Fibroblast of lung (primary cell): Measurements from ENCODE around the gene ARMC5. TPM values are rescaled to one million over a fixed set of nuclear protein-coding genes. Genes with fewer than 3 reads are reported as not detected.

Source experiments
- DNase-seq, 2 donors: peaks; one replicate each; pipeline versions ENCODE4 v3.0.0 to v3.0.0-alpha.2; 2010; ENCODE audit warnings: low read depth in 2 of 2
- H2AFZ ChIP-seq: 2 replicates; pipeline ENCODE4 v1.5.1; 2012; ENCODE audit warnings: low read length, control low read depth, inconsistent platforms
- H3K27ac ChIP-seq: 2 replicates; pipeline ENCODE4 v1.5.1; 2011; ENCODE audit warnings: low read length, control low read depth; ENCODE audit not compliant: insufficient read depth
- H3K27me3 ChIP-seq: 2 replicates; pipeline ENCODE4 v1.5.1; 2011; ENCODE audit warnings: mild to moderate bottlenecking, low read length; ENCODE audit not compliant: control insufficient read depth, insufficient read depth
- H3K36me3 ChIP-seq: 2 replicates; pipeline ENCODE4 v1.5.1; 2011; ENCODE audit warnings: low read length; ENCODE audit not compliant: control insufficient read depth, insufficient read depth
- H3K4me1 ChIP-seq: 2 replicates; pipeline ENCODE4 v1.5.1; 2011; ENCODE audit warnings: low read length; ENCODE audit not compliant: control insufficient read depth, insufficient read depth; ENCODE audit errors: extremely low read depth
- H3K4me2 ChIP-seq: 2 replicates; pipeline ENCODE4 v1.5.1; 2011; ENCODE audit warnings: low read length, control low read depth; ENCODE audit not compliant: insufficient read depth; ENCODE audit errors: extremely low read depth
- H3K4me3 ChIP-seq, 4 experiments: fragments of 200-600 bp in 1 of 4; sonication (generic) in 1 of 4; replicated peaks in 1 of 4; 2 replicates each; pipeline ENCODE4 v1.5.1; 2011 to 2016; ENCODE audit warnings: low read length in 4 of 4, low read depth in 3 of 4, mild to moderate bottlenecking in 3 of 4, control low read depth in 2 of 4, inconsistent platforms in 1 of 4, mixed read lengths in 1 of 4; ENCODE audit not compliant: insufficient read depth in 1 of 4; ENCODE audit errors: control extremely low read depth in 1 of 4
- H3K79me2 ChIP-seq: 2 replicates; pipeline ENCODE4 v1.5.1; 2012; ENCODE audit warnings: mild to moderate bottlenecking, low read length, inconsistent platforms; ENCODE audit not compliant: control insufficient read depth, insufficient read depth
- H3K9ac ChIP-seq: 2 replicates; pipeline ENCODE4 v1.5.1; 2011; ENCODE audit warnings: mild to moderate bottlenecking, low read length, control low read depth; ENCODE audit not compliant: insufficient read depth
- H3K9me3 ChIP-seq: 2 replicates; pipeline ENCODE4 v1.5.1; 2012; ENCODE audit warnings: low read depth, low read length; ENCODE audit not compliant: control insufficient read depth, insufficient read depth
- H4K20me1 ChIP-seq: 2 replicates; pipeline ENCODE4 v1.5.1; 2011; ENCODE audit warnings: low read length; ENCODE audit not compliant: control insufficient read depth, insufficient read depth; ENCODE audit errors: extremely low read depth
- EZH2 ChIP-seq: IDR thresholded peaks from 2 replicates; pipeline ENCODE4 v1.5.1; 2012; ENCODE audit warnings: low read length, control low read depth, mild to moderate bottlenecking; ENCODE audit errors: missing control alignments
- polyA plus RNA-seq, 2 donors: library from polyadenylated mRNA; depleted of rRNA in 1 of 2; stranded (reverse) in 1 of 2; unstranded in 1 of 2; fragments of >200 nt; gene quantifications; 2 replicates each; pipeline ENCODE4 v1.2.1, GENCODE V29; 2011 to 2012; ENCODE audit warnings: missing spikeins in 1 of 2
- total RNA-seq: library from RNA; depleted of rRNA; stranded (reverse); fragments of >200 nt; gene quantifications from 2 replicates; pipeline ENCODE4 v1.2.1, GENCODE V29; 2014
- TF ChIP-seq, protein P1 (sequence below), 2 donors: IDR thresholded peaks in 1 of 2; conservative IDR thresholded peaks in 1 of 2; 1 replicate in 1 of 2; 2 replicates in 1 of 2; pipeline ENCODE4 v1.5.1; 2011 to 2012; ENCODE audit warnings: low read length in 2 of 2, control low read depth in 1 of 2, inconsistent platforms in 1 of 2, low read depth in 1 of 2, mild to moderate bottlenecking in 1 of 2

Gene ARMC5
- total and polyA plus RNA-seq, 2 donors (not counting 1 experiment from before 2014, with no cell fraction given), result 1.7 to 5.6 TPM

DNA sequence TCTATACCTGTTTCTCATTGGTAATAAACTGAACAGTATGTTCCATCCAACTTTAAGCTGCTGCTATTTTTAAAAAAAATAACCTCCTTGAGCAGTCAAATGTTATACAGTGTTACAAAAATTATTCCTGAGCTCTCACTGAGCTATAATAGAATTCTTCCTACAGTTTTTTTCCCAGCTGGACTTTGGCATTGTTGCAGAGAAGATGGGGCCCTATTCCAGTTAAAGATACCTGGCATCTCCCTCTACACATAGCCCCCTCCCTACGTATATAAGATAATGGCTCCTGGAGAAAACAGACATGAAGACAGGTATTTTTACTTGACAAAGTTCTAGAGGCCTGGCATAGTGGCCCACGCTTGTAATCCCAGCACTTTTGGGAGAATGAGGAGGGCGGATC is 29.5 kb upstream of the ARMC5 start:
- TF ChIP-seq, protein P1, sequence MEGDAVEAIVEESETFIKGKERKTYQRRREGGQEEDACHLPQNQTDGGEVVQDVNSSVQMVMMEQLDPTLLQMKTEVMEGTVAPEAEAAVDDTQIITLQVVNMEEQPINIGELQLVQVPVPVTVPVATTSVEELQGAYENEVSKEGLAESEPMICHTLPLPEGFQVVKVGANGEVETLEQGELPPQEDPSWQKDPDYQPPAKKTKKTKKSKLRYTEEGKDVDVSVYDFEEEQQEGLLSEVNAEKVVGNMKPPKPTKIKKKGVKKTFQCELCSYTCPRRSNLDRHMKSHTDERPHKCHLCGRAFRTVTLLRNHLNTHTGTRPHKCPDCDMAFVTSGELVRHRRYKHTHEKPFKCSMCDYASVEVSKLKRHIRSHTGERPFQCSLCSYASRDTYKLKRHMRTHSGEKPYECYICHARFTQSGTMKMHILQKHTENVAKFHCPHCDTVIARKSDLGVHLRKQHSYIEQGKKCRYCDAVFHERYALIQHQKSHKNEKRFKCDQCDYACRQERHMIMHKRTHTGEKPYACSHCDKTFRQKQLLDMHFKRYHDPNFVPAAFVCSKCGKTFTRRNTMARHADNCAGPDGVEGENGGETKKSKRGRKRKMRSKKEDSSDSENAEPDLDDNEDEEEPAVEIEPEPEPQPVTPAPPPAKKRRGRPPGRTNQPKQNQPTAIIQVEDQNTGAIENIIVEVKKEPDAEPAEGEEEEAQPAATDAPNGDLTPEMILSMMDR (conservative IDR thresholded peaks at IDR 0.05 in 1 of 2, IDR thresholded peaks at IDR 0.05 in 1 of 2; ENCODE audit: low read depth in 1 of 2, low read length in 2 of 2), result no peak
- TF ChIP-seq EZH2, result no peak
- Histone ChIP-seq H3K9ac (no peak overlapping the region), H3K27ac (no peak overlapping the region)

DNA sequence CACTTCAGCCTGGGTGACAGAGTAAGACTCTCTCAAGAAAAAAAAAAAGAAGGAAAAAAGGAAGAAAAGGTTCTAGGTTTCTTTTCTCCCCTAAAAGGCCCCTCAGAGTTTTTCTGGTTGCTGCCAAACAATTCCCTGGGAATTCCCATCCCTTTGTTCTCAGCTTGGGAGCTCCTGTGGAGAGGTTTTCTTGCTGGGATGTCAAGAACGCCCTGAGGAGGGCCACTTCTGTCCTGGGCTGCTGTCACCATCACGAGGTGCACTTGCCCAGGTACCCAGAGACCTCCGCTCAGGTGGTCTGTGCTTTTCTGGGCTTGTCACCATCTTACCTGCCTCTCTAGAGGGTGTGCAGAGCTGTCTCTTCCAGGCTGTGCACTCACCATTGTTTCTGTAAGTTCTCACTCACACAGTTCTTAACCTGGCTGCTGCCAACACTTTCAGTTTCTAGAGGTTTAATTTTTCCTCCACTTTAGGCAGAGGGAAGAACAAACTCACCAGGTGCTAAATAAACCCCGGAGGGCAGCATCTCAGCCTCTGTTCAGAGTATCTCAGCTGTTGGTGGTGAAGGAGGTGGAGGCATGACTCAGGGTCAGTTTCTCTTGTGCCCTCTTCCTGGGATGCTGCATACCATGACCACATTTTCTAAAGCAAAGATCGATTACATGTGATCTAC is 28.8 kb upstream of the ARMC5 start:
- H2AFZ ChIP-seq, result no peak overlapping the region

More for the DNA sequence above, 29.5 kb upstream of the ARMC5 start:
- DNase-seq, result no peak
- Histone ChIP-seq H3K27me3 (no peaks in the 10 kb centered on the region), H3K79me2 (no peaks in the 10 kb centered on the region), H3K4me2 (no peak overlapping the region), H3K4me1 (no peaks in the 10 kb centered on the region), H2AFZ (no peak overlapping the region), H4K20me1 (no peaks in the 10 kb centered on the region), H3K36me3 (no peaks in the 10 kb centered on the region), H3K4me3 (no peak overlapping the region), H3K9me3 (no peaks in the 10 kb centered on the region)

DNA sequence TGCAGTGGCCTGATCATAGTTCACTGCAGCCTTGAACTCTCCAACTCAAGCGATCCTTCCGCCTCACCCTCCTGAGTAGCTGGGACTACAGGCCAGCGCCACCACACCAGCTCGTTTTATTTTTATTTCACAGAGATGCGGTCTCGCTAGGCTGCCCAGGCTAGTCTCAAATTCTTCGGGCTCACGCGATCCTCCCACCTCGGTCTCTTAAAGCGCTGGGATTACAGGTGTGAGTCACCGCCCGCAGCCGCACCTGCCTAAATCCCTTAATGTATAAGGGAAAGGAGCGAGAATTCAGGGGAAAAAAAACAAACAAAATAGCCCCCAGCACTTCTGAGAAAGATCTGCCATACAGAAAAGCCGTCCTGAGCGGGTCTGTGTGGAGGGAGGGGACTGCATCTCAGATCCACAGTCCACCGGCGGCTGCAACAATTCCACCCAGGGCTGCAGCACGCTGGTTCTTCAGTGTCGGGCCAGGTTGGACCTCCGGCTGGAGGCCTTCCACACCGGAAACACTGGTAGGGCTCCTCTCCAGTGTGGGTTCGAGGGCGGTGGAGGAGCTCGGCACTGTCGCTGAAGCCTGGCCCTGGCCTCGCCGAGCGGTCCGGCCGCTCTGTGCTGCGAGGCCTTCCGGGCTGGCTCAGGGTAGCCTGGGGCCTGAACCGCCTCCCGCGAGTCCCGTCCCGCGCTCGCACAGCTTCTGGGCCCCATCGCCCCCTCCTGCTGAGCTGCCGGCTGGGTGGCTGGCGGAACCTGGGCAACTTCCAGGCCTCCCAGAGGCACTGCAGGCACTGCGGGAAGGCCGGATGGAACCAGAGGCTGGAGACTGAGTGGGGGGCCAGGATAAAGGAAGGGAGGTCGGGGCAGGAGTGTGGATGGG is 23.7 kb upstream of the ARMC5 start:
- no peaks in the 10 kb centered on the region for H3K27me3 ChIP-seq
- no peaks in the 10 kb centered on the region for H4K20me1 ChIP-seq
- no peak for DNase-seq
- H3K79me2 ChIP-seq, result no peaks in the 10 kb centered on the region
- no peak for TF ChIP-seq EZH2
- TF ChIP-seq, protein P1 (conservative IDR thresholded peaks at IDR 0.05 in 1 of 2, IDR thresholded peaks at IDR 0.05 in 1 of 2; ENCODE audit: low read depth in 1 of 2, low read length in 2 of 2), result no peak
- H2AFZ ChIP-seq, result no peak overlapping the region
- no peak overlapping the region for H3K4me2 ChIP-seq
- H3K4me3 ChIP-seq, result no peak overlapping the region
- no peaks in the 10 kb centered on the region for H3K4me1 ChIP-seq
- H3K9ac ChIP-seq, result no peak overlapping the region
- H3K27ac ChIP-seq, result no peak overlapping the region
- no peaks in the 10 kb centered on the region for H3K9me3 ChIP-seq
- H3K36me3 ChIP-seq, result no peaks in the 10 kb centered on the region

More for the DNA sequence above, 28.8 kb upstream of the ARMC5 start:
- H3K36me3 ChIP-seq, result no peaks in the 10 kb centered on the region
- no peaks in the 10 kb centered on the region for H3K79me2 ChIP-seq
- H4K20me1 ChIP-seq, result no peaks in the 10 kb centered on the region
- TF ChIP-seq EZH2, result no peak
- TF ChIP-seq, protein P1 (conservative IDR thresholded peaks at IDR 0.05 in 1 of 2, IDR thresholded peaks at IDR 0.05 in 1 of 2; ENCODE audit: low read depth in 1 of 2, low read length in 2 of 2), result no peak
- no peak overlapping the region for H3K9ac ChIP-seq
- H3K27ac ChIP-seq, result no peak overlapping the region
- H3K4me1 ChIP-seq, result no peaks in the 10 kb centered on the region
- no peaks in the 10 kb centered on the region for H3K9me3 ChIP-seq
- no peak overlapping the region for H3K4me2 ChIP-seq
- no peak overlapping the region for H3K4me3 ChIP-seq
- no peak for DNase-seq
- no peaks in the 10 kb centered on the region for H3K27me3 ChIP-seq
